CD14-positive monocyte (primary cell): ENCODE data around the gene CAPN1. TPM values are rescaled to one million over a fixed set of nuclear protein-coding genes. Genes with fewer than 3 reads are reported as not detected.

Source experiments
- DNase-seq, 3 donors: peaks; one replicate each; pipeline ENCODE4 v3.0.0-alpha.2; 2011 to 2022
- H2AFZ ChIP-seq: 2 replicates; pipeline ENCODE4 v1.6.0; 2012; ENCODE audit warnings: mild to moderate bottlenecking, low read depth, low read length, inconsistent platforms; ENCODE audit not compliant: insufficient read depth, poor library complexity, severe bottlenecking
- H3K27ac ChIP-seq, 2 donors: 1 replicate in 1 of 2; 2 replicates in 1 of 2; pipeline ENCODE4 v1.5.1; 2012 to 2013; ENCODE audit warnings: low read length in 2 of 2, control low read depth in 1 of 2, inconsistent platforms in 1 of 2, low read depth in 1 of 2, mild to moderate bottlenecking in 1 of 2
- H3K27me3 ChIP-seq, 2 donors: one replicate each; pipeline versions ENCODE4 v1.6.0 to v1.6.1; 2011 to 2013; ENCODE audit warnings: low read length in 2 of 2; ENCODE audit not compliant: control insufficient read depth in 2 of 2, insufficient read depth in 2 of 2
- H3K36me3 ChIP-seq, 2 donors: replicated peaks in 1 of 2; 1 replicate in 1 of 2; 2 replicates in 1 of 2; pipeline versions ENCODE4 v1.5.1 to v1.6.1; 2012 to 2013; ENCODE audit warnings: low read length in 2 of 2, control low read depth in 1 of 2, inconsistent platforms in 1 of 2, mild to moderate bottlenecking in 1 of 2; ENCODE audit not compliant: insufficient read depth in 2 of 2, control insufficient read depth in 1 of 2
- H3K4me1 ChIP-seq, 2 donors: 1 replicate in 1 of 2; 2 replicates in 1 of 2; pipeline versions ENCODE4 v1.5.1 to v1.6.1; 2012 to 2013; ENCODE audit warnings: low read length in 2 of 2, control low read depth in 1 of 2, inconsistent platforms in 1 of 2, mild to moderate bottlenecking in 1 of 2, moderate library complexity in 1 of 2; ENCODE audit not compliant: insufficient read depth in 2 of 2, control insufficient read depth in 1 of 2
- H3K4me2 ChIP-seq: replicated peaks from 2 replicates; pipeline ENCODE3; 2012; ENCODE audit warnings: low read length, moderate library complexity, mild to moderate bottlenecking; ENCODE audit not compliant: poor library complexity, severe bottlenecking; ENCODE audit errors: extremely low read depth
- H3K4me3 ChIP-seq, 3 experiments: fragments of 200-600 bp in 1 of 3; sonication (generic) in 1 of 3; replicated peaks in 1 of 3; 1 replicate in 2 of 3; 2 replicates in 1 of 3; pipeline ENCODE4 v1.5.1; 2011 to 2013; ENCODE audit warnings: low read length in 3 of 3, mild to moderate bottlenecking in 3 of 3, control low read depth in 2 of 3, low read depth in 2 of 3, inconsistent platforms in 1 of 3, moderate library complexity in 1 of 3
- H3K79me2 ChIP-seq: 2 replicates; pipeline ENCODE4 v1.6.0; 2012; ENCODE audit warnings: mild to moderate bottlenecking, control low read depth, inconsistent platforms, low read length, moderate library complexity; ENCODE audit not compliant: insufficient read depth
- H3K9ac ChIP-seq: 2 replicates; pipeline ENCODE4 v1.6.0; 2017; ENCODE audit warnings: low read length, mild to moderate bottlenecking; ENCODE audit not compliant: insufficient read depth, poor library complexity, severe bottlenecking
- H3K9me3 ChIP-seq, 2 donors: replicated peaks in 1 of 2; 1 replicate in 1 of 2; 2 replicates in 1 of 2; pipeline versions ENCODE4 v1.5.1 to v1.6.1; 2012 to 2013; ENCODE audit warnings: low read length in 2 of 2, control low read depth in 1 of 2; ENCODE audit not compliant: control insufficient read depth in 1 of 2, insufficient read depth in 1 of 2
- H4K20me1 ChIP-seq: 2 replicates; pipeline ENCODE4 v1.6.0; 2012; ENCODE audit warnings: mild to moderate bottlenecking, low read length, control low read depth, moderate library complexity; ENCODE audit not compliant: insufficient read depth
- H3K27ac Mint-ChIP-seq, 7 donors: one replicate each; pipeline ENCODE4 v1.8.0; 2020; ENCODE audit warnings: mild to moderate bottlenecking in 7 of 7, mixed read lengths in 7 of 7, moderate library complexity in 6 of 7, inconsistent platforms in 2 of 7
- H3K27me3 Mint-ChIP-seq, 3 donors: one replicate each; pipeline ENCODE4 v1.8.0; 2021 to 2022; ENCODE audit warnings: low read depth in 3 of 3, mild to moderate bottlenecking in 3 of 3, mixed read lengths in 3 of 3, moderate library complexity in 3 of 3, inconsistent platforms in 1 of 3
- H3K36me3 Mint-ChIP-seq, 2 donors: one replicate each; pipeline ENCODE4 v1.8.0; 2020; ENCODE audit warnings: mixed read lengths in 2 of 2, inconsistent platforms in 1 of 2, mild to moderate bottlenecking in 1 of 2
- H3K4me1 Mint-ChIP-seq: one replicate; pipeline ENCODE4 v1.8.0; 2020; ENCODE audit warnings: mild to moderate bottlenecking, mixed read lengths
- H3K4me3 Mint-ChIP-seq, 2 donors: one replicate each; pipeline ENCODE4 v1.8.0; 2020; ENCODE audit warnings: mild to moderate bottlenecking in 2 of 2, mixed read lengths in 2 of 2, moderate library complexity in 1 of 2
- H3K9me3 Mint-ChIP-seq, 7 donors: one replicate each; pipeline ENCODE4 v1.8.0; 2020 to 2022; ENCODE audit warnings: mixed read lengths in 7 of 7, mild to moderate bottlenecking in 6 of 7, moderate library complexity in 6 of 7, inconsistent platforms in 2 of 7
- CTCF ChIP-seq: fragments of 200-600 bp; IDR thresholded peaks from one replicate; pipeline ENCODE4 v1.8.0; 2022; ENCODE audit warnings: antibody characterized with exemption, mild to moderate bottlenecking
- WGBS: methylation state at CpG from one replicate; pipeline ENCODE4 v1.1.5; 2013; ENCODE audit warnings: missing lambda C conversion rate; ENCODE audit not compliant: insufficient coverage; 5-methylcytosine and 5-hydroxymethylcytosine counted together
- intact Hi-C, 2 donors: fragments of 100-400 bp; cut with micrococcal nuclease; formaldehyde crosslinking; loops; one replicate each; pipeline versions ENCODE4 v1.15.0 to v1.15.1; 2023
- polyA plus RNA-seq, 3 donors: library from polyadenylated mRNA; depleted of rRNA in 1 of 3; unstranded in 2 of 3; stranded (reverse) in 1 of 3; fragments of 300-500 nt in 2 of 3; fragments of >200 nt in 1 of 3; fragmentation: Illumina TruSeq in 2 of 3; gene quantifications; 1 replicate in 2 of 3; 2 replicates in 1 of 3; pipeline ENCODE4 v1.2.3, GENCODE V29; 2012 to 2021

The CAPN1 gene
- polyA plus RNA-seq, 3 donors, result 128 to 140 (median 129) TPM

GRCh38 chr11:65186701-65187100, 5.0 kb downstream of the CAPN1 start:
- Mint-ChIP-seq H3K27ac (no peak overlapping the region), H3K4me3 (no peak overlapping the region), H3K4me1 (peaks cover 47% of the 10 kb centered on the region), H3K36me3 (peaks cover 60 to 74% of the 10 kb centered on the region in 2 donors), H3K9me3 (no peaks in the 10 kb centered on the region), H3K27me3 (peaks cover 0 to 2% (median 0%) of the 10 kb centered on the region in 3 donors)
- no peak for TF ChIP-seq CTCF
- H3K4me1 ChIP-seq, result peaks cover 14 to 28% of the 10 kb centered on the region in 2 donors
- DNase-seq, result no peak
- no peak overlapping the region for H3K9ac ChIP-seq
- H3K79me2 ChIP-seq, result peaks cover 44% of the 10 kb centered on the region
- H3K27me3 ChIP-seq, result no peaks in the 10 kb centered on the region
- no peak overlapping the region for H3K27ac ChIP-seq
- H3K4me3 ChIP-seq, result no peak overlapping the region
- H4K20me1 ChIP-seq, result peaks cover 62% of the 10 kb centered on the region
- H3K9me3 ChIP-seq, result no peaks in the 10 kb centered on the region
- 93% methylated on average over 7 of the region's 9 CpGs for WGBS
- H3K36me3 ChIP-seq, result peaks cover 60 to 82% of the 10 kb centered on the region in 2 donors
- intact Hi-C loops, result no loop called here
- no peak overlapping the region for H3K4me2 ChIP-seq
- no peak overlapping the region for H2AFZ ChIP-seq

GRCh38 chr11:65187146-65187675, 5.5 kb downstream of the CAPN1 start:
- H2AFZ ChIP-seq, result no peak overlapping the region
- H3K4me2 ChIP-seq, result no peak overlapping the region
- WGBS, result 100% methylated on average over 6 of the region's 6 CpGs
- no peak overlapping the region for H3K4me3 ChIP-seq
- H3K27me3 ChIP-seq, result no peaks in the 10 kb centered on the region
- H3K4me1 Mint-ChIP-seq, result peaks cover 46% of the 10 kb centered on the region
- H3K27ac Mint-ChIP-seq, result no peak overlapping the region
- peaks cover 12 to 24% of the 10 kb centered on the region in 2 donors for H3K4me1 ChIP-seq
- no peak overlapping the region for H3K27ac ChIP-seq
- H3K4me3 Mint-ChIP-seq, result no peak overlapping the region
- no peak overlapping the region for H3K9ac ChIP-seq
- peaks cover 66% of the 10 kb centered on the region for H4K20me1 ChIP-seq
- peaks cover 64 to 87% of the 10 kb centered on the region in 2 donors for H3K36me3 ChIP-seq
- no peak for DNase-seq
- TF ChIP-seq CTCF, result no peak
- H3K79me2 ChIP-seq, result peaks cover 40% of the 10 kb centered on the region
- intact Hi-C loops, result no loop called here
- H3K9me3 ChIP-seq, result no peaks in the 10 kb centered on the region
- peaks cover 62 to 79% of the 10 kb centered on the region in 2 donors for H3K36me3 Mint-ChIP-seq
- peaks cover 0 to 2% (median 0%) of the 10 kb centered on the region in 3 donors for H3K27me3 Mint-ChIP-seq
- H3K9me3 Mint-ChIP-seq, result no peaks in the 10 kb centered on the region
